HG03565 (cell line): Measurements from ENCODE around the gene ZYG11B.
"Not testable (repeated sequence)": the region's sequence is repeated elsewhere in the genome, so short reads cannot be mapped to it uniquely, and the experiment has no call there.

Experiments
- ATAC-seq: cut with Tn5 transposase; IDR thresholded peaks from one replicate; pipeline ENCODE4 v1.9.1; 2021; ENCODE audit warnings: mild to moderate bottlenecking, moderate library complexity; ENCODE audit not compliant: unreplicated experiment

ZYG11B gene

DNA sequence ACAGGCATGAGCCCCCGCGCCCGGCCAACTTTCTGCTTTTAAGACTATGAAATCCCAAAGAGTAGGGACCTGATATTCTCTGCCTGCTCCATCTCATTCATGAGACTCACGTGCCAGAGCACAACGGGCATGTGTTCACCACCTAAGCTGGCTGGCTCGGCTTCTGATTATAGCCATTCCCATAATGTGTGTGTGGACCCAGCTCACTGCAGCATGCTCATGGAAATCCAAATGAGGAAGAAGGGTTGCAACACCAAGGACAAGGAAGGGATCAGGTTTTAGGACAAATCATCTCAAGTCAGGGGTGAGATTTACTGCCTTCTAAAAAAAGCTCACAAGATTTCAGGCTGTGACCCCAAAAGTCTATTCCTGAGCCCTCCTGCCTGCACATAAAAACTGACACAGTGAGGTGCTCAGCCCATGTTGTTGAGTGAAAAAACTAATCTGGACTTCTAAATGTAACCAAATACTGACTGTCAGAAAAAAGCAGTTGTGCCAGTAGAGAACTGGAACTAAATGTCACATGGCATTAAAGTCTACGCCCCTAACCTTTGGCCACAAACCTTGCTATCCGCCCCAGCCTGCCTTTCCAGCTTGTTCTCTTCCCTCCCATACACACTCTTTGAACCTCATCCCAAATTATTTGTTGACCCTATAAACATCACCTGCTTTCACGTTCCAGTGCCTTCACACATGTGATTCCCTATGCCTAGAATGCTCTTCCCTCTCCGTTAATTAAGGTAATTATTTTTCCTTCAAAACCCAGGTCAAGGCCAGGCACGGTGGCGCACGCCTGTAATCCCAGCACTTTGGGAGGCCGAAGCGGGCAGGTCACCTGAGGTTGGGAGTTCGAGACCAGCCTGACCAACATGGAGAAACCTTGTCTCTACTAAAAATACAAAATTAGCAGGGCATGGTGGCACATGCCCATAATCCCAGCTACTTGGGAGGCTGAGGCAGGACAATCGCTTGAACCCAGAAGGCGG, 19.0 kb upstream of the ZYG11B start:
- ATAC-seq: no peak

DNA sequence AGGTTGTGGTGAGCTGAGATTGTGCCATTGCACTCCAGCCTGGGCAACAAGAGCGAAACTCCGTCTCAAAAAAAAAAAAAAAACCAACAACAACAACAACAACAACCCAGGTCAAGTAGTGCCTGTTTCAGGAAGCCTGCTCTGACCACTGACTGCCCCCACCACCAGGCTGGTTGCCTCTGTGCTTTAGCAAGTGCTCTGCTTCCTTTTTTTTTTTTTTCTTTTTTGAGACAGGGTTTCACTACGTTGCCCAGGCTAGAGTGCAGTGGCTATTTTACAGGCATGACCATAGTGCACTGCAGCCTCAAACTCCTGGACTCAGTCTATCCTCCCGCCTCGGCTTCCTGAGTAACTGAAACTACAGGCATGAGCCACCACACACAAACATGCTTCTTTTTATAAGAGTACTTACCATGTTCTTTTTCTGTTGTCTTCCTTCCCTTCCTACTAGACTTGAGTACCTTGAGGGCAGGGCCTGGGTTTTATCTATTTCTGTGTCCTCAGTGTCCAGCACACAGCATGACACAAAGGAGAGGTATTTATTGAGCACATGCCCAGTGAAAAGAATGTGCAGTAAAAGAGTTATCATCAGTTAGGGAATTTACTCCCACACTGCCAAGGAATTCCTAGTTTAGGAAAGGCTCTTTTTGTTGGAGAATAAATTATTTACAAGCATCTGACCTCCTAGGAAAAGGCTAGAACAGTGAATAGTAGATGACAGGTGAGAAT, 18.2 kb upstream of the ZYG11B start:
- no peak for ATAC-seq

DNA sequence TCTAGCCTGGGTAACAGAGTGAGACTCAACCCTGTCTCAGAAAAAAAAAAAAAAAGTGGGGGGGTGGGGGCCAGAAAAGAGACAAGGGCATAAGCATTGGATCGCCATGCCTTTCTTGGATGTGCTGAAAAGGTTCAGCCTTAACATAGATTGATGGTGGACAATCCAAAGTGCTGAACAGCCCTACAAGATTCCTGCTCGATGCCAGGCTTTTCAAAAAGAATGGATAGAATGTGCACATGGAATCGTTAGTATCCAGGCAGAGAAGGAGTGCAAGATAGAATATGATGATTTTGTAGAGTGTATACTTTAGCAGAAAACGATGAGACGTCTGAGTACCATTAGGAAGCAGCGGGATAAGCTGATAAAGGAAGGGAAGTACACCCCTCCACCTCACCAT, 17.2 kb upstream of the ZYG11B start:
- no peak for ATAC-seq

DNA sequence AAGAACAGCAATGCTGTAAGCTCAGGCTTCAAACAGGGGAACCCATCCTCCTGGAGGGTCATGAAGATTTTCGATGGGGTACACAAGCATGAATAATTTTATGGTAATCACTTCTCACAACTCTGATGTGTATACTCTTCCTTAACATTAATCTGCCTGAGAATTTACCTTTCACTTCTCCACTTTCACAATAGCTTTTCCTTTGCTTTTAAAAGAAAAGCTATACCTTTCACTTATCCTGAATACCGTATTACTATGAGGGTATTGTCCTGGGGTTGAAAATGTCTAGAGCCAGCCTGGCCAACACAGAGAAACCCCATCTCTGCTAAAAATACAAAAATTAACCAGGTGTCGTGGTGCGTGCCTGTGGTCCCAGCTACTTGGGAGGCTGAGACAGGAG, 12.7 kb upstream of the ZYG11B start:
- no peak for ATAC-seq

DNA sequence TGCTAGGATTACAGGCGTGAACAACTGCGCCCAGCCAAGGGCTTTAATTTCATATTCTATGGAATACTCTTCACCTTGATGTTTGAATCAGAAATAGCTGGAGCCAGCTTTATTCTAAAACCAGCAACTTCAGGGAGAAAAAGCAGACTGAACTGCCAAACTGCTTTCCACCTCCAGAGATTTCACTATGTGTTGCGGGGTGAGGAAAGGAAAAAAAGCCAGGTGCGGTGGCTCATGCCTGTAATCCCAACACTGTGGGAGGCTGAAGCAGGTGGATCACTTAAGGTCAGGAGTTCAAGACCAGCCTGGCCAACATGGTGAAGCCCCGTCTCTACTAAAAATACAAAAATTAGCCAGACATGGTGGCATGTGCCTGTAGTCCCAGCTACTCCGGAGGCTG, 11.0 kb upstream of the ZYG11B start:
- not testable (repeated sequence) for ATAC-seq

DNA sequence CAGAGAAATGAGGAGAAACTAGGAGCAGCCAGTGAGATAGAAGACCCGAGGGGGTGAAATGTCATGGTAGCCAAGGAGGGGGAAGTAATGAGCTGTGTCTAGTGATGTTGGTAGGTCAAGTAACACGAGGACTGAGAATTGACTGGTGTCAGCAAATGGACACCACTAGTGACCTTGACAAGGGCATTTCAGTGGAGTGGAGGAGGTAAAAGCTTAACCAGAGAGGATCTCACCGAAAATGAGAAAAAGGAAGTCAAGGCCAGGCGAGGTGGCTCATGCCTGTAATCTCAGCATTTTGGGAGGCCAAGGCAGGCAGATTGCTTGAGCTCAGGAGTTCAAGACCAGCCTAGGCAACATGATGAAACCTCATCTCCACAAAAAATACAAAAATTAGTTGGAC, 3.0 kb upstream of the ZYG11B start:
- no peak for ATAC-seq

- ATAC-seq: no peak
These were observed 369 bp upstream of the ZYG11B start for GRCh38 chr1:52725903-52726264.

GRCh38 chr1:52727114-52727586, 897 bp downstream of the ZYG11B start:
- ATAC-seq: no peak

- no peak for ATAC-seq
These were observed 1.9 kb downstream of the ZYG11B start for GRCh38 chr1:52727956-52728656.

DNA sequence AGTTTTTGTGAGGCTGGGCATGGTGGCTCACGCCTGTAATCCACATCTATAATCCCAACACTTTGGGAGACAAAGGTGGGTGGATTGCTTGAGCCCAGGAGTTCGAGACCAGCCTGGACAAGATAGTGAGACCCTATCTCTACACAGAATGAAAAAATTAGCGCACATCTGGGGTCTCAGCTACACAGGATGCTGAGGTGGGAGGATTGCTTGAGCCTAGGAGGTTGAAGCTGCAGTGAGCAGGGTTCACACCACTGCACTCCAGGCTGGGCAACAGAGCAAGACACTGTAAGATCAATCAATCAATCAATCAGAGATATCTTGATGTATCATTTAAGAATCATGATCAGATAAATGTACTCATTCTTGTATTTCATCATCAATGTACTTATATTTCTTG, 7.1 kb downstream of the ZYG11B start:
- no peak for ATAC-seq

- not testable (repeated sequence) for ATAC-seq
These were observed 9.1 kb downstream of the ZYG11B start for GRCh38 chr1:52735371-52735770.

GRCh38 chr1:52738148-52738547, 11.9 kb downstream of the ZYG11B start:
- no peak for ATAC-seq

DNA sequence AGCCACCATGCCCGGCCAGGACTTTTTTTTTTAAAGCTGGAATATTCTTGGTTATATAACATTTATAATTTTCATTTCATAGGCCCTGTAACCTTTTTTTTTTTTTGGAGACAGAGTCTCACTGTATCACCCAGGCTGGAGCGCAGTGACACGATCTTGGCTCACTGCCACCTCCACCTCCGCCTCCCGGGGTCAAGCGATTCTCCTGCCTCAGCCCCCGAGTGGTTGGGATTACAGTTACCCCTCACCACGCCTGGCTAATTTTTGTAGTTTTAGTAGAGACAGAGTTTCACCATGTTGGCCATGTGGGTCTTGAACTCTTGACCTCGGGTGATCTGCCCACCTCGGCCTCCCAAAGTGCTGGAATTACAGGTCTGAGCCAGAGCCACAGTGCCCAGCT, 12.6 kb downstream of the ZYG11B start:
- ATAC-seq: no peak

- no peak for ATAC-seq
These were observed 13.6 kb downstream of the ZYG11B start for GRCh38 chr1:52739699-52740467.

- no peak for ATAC-seq
These were observed 15.0 kb downstream of the ZYG11B start for GRCh38 chr1:52741259-52741658.

- no peak for ATAC-seq
These were observed 19.9 kb downstream of the ZYG11B start for GRCh38 chr1:52746189-52746588.

GRCh38 chr1:52747450-52747849, 21.2 kb downstream of the ZYG11B start:
- no peak for ATAC-seq

GRCh38 chr1:52748119-52748518, 21.9 kb downstream of the ZYG11B start:
- ATAC-seq: no peak

DNA sequence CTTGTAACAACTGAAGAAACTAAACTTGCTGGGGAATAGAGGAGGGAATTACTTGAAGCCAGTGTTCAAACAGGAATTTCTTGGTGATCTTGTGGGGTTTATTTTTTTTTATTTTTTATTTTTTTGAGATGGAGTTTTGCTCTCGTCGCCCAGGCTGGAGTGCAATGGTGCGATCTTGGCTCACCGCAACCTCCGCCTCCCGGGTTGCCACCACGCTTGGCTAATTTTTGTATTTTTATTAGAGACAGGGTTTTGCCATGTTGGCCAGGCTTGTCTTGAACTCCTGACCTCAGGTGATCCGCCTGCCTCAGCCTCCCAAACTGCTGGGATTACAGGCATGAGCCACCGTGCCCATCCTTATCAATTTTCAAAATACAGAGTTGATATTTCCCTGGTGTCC, 23.2 kb downstream of the ZYG11B start:
- ATAC-seq: not testable (repeated sequence)

GRCh38 chr1:52750139-52750538, 23.9 kb downstream of the ZYG11B start:
- not testable (repeated sequence) for ATAC-seq
